ENCODE data around the gene VENTX.

GRCh38 chr10:133217800-133218589 lies 19.7 kb upstream of the VENTX start:
- TF ChIP-seq, protein P1, sequence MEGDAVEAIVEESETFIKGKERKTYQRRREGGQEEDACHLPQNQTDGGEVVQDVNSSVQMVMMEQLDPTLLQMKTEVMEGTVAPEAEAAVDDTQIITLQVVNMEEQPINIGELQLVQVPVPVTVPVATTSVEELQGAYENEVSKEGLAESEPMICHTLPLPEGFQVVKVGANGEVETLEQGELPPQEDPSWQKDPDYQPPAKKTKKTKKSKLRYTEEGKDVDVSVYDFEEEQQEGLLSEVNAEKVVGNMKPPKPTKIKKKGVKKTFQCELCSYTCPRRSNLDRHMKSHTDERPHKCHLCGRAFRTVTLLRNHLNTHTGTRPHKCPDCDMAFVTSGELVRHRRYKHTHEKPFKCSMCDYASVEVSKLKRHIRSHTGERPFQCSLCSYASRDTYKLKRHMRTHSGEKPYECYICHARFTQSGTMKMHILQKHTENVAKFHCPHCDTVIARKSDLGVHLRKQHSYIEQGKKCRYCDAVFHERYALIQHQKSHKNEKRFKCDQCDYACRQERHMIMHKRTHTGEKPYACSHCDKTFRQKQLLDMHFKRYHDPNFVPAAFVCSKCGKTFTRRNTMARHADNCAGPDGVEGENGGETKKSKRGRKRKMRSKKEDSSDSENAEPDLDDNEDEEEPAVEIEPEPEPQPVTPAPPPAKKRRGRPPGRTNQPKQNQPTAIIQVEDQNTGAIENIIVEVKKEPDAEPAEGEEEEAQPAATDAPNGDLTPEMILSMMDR (IDR thresholded peaks at IDR 0.05 in 2 of 3, conservative IDR thresholded peaks at IDR 0.05 in 1 of 3; ENCODE audit: borderline replicate concordance in 1 of 3, insufficient read depth in 1 of 3, low read depth in 2 of 3, low read length in 2 of 3), result no peak
- TF ChIP-seq EZH2 (IDR thresholded peaks at IDR 0.05) (no peak), JUND (IDR thresholded peaks at IDR 0.05) (no peak), ATF3 (IDR thresholded peaks at IDR 0.05) (no peak), POLR2A (IDR thresholded peaks at IDR 0.05; ENCODE audit: borderline replicate concordance, extremely low read depth, insufficient read depth, insufficient read length) (no peak), POLR2AphosphoS5 (IDR thresholded peaks at IDR 0.05; ENCODE audit: low read depth, low read length) (no peak)
- TF ChIP-seq, protein P2, sequence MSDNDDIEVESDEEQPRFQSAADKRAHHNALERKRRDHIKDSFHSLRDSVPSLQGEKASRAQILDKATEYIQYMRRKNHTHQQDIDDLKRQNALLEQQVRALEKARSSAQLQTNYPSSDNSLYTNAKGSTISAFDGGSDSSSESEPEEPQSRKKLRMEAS (IDR thresholded peaks at IDR 0.05), result no peak
- TF ChIP-seq, protein P3, sequence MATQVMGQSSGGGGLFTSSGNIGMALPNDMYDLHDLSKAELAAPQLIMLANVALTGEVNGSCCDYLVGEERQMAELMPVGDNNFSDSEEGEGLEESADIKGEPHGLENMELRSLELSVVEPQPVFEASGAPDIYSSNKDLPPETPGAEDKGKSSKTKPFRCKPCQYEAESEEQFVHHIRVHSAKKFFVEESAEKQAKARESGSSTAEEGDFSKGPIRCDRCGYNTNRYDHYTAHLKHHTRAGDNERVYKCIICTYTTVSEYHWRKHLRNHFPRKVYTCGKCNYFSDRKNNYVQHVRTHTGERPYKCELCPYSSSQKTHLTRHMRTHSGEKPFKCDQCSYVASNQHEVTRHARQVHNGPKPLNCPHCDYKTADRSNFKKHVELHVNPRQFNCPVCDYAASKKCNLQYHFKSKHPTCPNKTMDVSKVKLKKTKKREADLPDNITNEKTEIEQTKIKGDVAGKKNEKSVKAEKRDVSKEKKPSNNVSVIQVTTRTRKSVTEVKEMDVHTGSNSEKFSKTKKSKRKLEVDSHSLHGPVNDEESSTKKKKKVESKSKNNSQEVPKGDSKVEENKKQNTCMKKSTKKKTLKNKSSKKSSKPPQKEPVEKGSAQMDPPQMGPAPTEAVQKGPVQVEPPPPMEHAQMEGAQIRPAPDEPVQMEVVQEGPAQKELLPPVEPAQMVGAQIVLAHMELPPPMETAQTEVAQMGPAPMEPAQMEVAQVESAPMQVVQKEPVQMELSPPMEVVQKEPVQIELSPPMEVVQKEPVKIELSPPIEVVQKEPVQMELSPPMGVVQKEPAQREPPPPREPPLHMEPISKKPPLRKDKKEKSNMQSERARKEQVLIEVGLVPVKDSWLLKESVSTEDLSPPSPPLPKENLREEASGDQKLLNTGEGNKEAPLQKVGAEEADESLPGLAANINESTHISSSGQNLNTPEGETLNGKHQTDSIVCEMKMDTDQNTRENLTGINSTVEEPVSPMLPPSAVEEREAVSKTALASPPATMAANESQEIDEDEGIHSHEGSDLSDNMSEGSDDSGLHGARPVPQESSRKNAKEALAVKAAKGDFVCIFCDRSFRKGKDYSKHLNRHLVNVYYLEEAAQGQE (IDR thresholded peaks at IDR 0.05; ENCODE audit: low read depth), result no peak

All from HCT116 (cell line).